GM10847 (cell line): ENCODE results near the gene HES5.
A peak's percentile ranks its signal among the peaks of the same experiment; 100 is the strongest.

Source experiments
- POLR2A ChIP-seq: IDR thresholded peaks from 2 replicates; pipeline ENCODE4 v1.6.1; 2011; ENCODE audit not compliant: insufficient read length; ENCODE audit errors: extremely low read depth

Gene HES5

DNA sequence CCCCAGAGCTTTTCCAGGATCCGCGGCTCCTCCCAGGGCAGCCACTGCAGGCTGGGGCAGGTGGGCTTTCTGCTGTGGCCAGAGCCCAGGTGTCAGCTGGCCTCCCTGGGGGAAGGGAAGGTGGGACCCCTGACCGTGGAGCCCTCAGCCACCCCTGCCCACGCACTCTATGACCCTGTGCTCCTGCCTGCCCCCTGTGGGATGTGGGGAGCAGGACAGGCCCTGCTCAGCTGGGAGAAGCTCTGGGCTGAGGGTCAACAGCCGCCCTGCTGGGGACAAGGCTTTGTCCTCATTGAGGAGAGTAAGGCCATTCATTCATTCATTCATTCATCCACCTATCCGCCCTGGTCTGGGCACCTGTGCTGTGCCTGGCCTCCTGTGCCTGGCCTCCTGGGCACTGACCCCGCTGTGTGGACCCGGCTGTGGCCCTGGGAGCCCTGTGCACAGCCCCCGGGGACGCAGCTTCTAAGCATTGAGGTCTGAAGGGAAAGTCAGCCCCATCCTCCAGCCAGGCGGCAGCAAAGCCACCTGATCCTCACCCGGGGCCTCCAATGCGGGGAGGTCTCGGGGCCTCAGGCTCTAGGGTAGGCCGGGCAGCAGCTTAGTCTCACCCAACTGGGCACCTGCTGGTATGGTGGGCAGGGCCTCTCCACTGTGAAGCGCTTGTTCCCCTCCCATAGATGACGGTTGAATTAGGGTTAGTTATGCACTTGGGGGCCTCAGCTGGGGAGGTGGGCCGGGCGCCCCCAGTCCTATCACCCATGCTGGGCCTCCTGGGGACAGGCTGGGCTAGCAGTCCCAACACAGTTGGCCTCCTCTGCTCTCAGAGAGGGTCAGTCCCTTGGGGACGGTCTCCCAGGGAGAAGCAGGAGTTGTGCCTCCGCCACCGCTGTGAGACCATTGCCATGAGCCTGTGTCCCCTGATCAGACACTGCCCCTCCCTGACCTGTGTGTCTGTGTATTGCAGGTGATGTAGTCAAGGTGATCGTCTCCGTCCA lies 32.1 kb upstream of the HES5 start:
- TF ChIP-seq POLR2A: no peak

DNA sequence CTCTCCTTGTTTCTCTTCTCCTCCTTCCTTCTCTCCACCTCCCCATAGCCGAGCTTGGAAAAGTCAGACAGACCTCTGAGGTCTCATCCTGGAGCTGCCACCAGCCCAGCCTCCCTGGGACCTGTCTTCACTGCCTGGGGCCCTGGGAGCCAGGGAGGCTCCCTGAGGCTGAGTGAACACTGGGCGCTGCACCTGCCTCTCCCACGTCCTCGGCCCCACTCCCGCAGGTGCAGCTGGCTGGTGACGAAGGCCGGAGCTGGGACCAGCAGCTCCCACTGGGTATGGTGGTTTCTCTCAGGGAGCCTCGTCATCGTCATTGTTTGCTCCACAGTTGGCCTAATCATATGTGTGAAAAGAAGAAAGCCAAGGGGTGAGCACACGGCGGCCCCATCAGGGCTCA lies 31.4 kb upstream of the HES5 start:
- TF ChIP-seq POLR2A: no peak

DNA sequence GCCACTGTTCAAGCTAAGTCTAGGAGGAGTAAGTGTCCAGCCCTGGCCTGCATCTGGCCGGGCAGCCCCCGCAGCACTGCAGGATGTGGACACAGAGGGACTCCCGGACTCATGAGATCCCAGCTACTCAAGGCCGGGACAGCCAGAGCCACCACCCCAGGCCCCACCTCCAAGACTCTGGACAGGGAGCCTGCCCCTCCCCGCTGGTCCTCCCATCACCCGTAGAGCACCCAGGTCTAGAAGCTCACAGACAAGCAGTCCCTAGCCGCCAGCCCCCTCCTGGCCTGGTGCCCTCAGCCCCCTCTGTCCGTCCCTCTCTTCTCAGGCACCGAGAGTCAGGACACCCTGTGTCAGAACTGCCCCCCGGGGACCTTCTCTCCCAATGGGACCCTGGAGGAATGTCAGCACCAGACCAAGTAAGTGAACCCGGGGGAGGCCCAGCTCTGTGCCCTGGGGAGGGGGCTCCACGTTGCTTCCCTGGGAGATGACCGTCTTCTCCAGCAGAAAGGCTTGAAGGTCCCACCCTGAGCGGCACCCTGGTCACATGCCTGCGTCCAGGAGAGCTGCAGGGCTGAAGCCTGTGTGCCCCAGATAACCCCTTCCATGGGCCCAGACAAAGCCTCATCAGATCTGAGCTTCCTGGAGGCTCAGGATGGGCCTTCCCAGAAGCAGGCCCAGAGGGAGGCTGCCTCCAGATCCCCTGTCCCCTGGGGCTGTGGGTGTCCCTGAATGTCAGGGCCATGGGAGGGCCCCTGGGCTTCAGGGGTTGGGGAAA lies 30.4 kb upstream of the HES5 start:
- no peak for TF ChIP-seq POLR2A

GRCh38 chr1:2559509-2560298 lies 29.6 kb upstream of the HES5 start:
- TF ChIP-seq POLR2A: no peak

DNA sequence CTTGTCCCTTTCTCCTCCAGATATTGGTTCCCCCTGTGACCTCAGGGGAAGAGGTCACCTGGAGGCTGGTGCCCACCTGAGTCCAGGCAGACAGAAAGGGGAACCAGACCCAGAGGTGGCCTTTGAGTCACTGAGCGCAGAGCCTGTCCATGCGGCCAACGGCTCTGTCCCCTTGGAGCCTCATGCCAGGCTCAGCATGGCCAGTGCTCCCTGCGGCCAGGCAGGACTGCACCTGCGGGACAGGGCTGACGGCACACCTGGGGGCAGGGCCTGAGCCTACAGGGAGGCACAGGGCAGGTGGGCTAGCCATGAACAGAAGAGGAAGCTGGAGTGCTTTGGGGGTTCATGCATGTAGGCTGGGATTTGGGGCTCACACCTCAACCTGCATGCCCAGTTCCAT lies 28.8 kb upstream of the HES5 start:
- TF ChIP-seq POLR2A: no peak

GRCh38 chr1:2558420-2558819 lies 28.4 kb upstream of the HES5 start:
- TF ChIP-seq POLR2A: no peak

- TF ChIP-seq POLR2A: no peak
Measured at GRCh38 chr1:2557482-2558400, 27.7 kb upstream of the HES5 start.

GRCh38 chr1:2556678-2557481 lies 26.8 kb upstream of the HES5 start:
- peak; percentile 39 for TF ChIP-seq POLR2A

GRCh38 chr1:2556277-2556677 lies 26.2 kb upstream of the HES5 start, which contains the start of gene TNFRSF14:
Gene TNFRSF14 (plus strand): TSS chr1:2556371. CDS start chr1:2556665, 294 bp downstream.
- peak; percentile 26 for TF ChIP-seq POLR2A

DNA sequence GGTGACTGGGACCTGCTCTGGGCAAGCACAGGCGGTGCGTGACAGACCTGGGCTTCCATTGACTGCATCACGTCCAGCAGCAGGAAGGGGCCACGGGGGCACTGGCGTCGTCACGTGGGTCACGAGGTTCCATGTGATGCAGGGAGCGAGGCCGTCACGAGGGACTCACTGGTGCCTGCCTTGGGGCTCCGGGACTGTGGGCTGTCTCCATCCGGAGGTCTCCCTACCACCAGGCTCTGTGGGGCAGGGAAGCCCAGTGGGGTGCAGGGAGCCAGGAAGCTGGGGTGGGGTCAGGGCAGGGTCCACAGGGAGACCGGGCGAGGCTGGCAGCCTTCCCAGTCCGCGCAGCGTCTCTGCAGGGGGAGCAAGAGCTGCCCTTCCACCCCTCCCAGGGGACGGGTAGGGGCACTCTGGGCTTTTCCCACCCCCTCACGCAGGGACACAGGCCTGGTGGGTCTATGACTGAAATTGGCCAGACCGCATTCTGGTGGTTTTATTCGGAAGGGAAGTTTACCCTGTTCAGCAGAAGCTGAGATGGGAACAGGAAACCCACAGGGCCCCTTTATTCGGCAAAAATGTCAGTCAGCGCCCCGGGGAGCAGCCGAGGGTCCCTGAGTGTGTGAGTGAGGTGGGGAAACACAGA lies 25.7 kb upstream of the HES5 start:
- TF ChIP-seq POLR2A: peak; percentile 30

DNA sequence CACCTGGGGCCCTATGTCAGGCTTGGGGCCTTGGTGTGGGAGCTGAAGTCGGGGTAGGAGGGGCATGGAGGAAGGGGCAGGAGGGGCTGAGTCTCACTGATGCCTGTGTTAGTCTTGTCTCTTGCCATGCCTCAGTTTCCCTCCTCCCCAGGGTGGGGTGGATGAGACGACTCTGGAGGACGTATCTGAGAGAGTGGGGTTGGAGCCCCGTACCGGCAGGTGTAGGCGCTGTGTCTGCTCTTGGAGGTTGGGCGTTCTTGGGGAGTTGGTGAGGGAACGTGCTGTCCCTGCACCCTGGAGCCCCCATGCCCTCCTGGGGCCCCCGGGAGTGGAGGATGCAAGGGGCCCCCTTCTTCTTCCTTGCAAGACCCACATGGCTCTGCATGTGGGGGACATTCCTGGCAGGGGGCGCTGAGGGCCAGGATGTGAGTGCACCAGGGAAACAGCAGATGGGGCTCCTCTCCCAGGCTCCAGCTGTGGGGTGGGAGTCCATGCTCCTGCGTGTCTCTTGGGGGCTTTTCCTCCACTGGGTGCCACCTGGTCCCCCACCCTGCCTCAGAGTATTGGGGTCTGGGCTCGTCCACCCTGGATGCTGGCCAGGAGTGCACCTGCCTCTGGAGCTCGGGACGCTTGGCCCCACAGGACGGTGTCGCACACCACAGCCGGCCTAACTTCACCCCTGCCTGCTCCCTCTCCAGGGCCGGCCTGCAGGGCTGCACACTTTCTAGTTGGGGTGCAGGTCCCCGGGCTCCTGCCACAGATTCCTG lies 24.7 kb upstream of the HES5 start:
- no peak for TF ChIP-seq POLR2A
